Gastrocnemius medialis (tissue), 4 donors: ENCODE data around the gene IDH2.

ENCODE experiments used
- POLR2A ChIP-seq, 2 donors: fragments of 450-650 bp; IDR thresholded peaks; one replicate each; pipeline ENCODE4 v1.6.1; 2017; ENCODE audit warnings: antibody characterized with exemption in 2 of 2, mild to moderate bottlenecking in 2 of 2, moderate library complexity in 2 of 2
- TF ChIP-seq, protein P1 (sequence below), 5 experiments: fragments of 450-650 bp in 3 of 5; fragments of 200-600 bp in 2 of 5; sonication (generic) in 2 of 5; IDR thresholded peaks in 4 of 5; conservative IDR thresholded peaks in 1 of 5; 1 replicate in 4 of 5; 2 replicates in 1 of 5; pipeline ENCODE4 v1.5.1; 2016 to 2019; ENCODE audit warnings: antibody characterized with exemption in 5 of 5, mild to moderate bottlenecking in 3 of 5, moderate library complexity in 3 of 5

GRCh38 chr15:90051874-90052273 is 50.4 kb downstream of the IDH2 start:
- TF ChIP-seq, protein P1, sequence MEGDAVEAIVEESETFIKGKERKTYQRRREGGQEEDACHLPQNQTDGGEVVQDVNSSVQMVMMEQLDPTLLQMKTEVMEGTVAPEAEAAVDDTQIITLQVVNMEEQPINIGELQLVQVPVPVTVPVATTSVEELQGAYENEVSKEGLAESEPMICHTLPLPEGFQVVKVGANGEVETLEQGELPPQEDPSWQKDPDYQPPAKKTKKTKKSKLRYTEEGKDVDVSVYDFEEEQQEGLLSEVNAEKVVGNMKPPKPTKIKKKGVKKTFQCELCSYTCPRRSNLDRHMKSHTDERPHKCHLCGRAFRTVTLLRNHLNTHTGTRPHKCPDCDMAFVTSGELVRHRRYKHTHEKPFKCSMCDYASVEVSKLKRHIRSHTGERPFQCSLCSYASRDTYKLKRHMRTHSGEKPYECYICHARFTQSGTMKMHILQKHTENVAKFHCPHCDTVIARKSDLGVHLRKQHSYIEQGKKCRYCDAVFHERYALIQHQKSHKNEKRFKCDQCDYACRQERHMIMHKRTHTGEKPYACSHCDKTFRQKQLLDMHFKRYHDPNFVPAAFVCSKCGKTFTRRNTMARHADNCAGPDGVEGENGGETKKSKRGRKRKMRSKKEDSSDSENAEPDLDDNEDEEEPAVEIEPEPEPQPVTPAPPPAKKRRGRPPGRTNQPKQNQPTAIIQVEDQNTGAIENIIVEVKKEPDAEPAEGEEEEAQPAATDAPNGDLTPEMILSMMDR (IDR thresholded peaks at IDR 0.05 in 4 of 5, conservative IDR thresholded peaks at IDR 0.05 in 1 of 5) = no peak
- TF ChIP-seq POLR2A (IDR thresholded peaks at IDR 0.05) = no peak
